Central memory CD8-positive, alpha-beta T cell (primary cell): ENCODE results near the gene NCKAP1.

ENCODE experiments used
- ATAC-seq: fragments of 150-1000 bp; cut with Tn5 transposase; replicated peaks from 2 replicates; pipeline ENCODE4 v1.10.0; 2022; ENCODE audit warnings: mild to moderate bottlenecking, moderate FRiP score, moderate number of reproducible peaks; ENCODE audit not compliant: poor library complexity, severe bottlenecking; ENCODE audit errors: extremely low read depth
- DNase-seq, 2 donors: peaks; one replicate each; pipeline ENCODE4 v3.0.0; 2021; ENCODE audit warnings: low spot score in 2 of 2
- H3K27ac Mint-ChIP-seq: one replicate; pipeline ENCODE4 v1.8.0; 2022; ENCODE audit warnings: low read depth, mild to moderate bottlenecking, moderate library complexity, mixed read lengths
- H3K27me3 Mint-ChIP-seq: one replicate; pipeline ENCODE4 v1.8.0; 2022; ENCODE audit warnings: mixed read lengths
- H3K36me3 Mint-ChIP-seq: one replicate; pipeline ENCODE4 v1.8.0; 2022; ENCODE audit warnings: mild to moderate bottlenecking, moderate library complexity, mixed read lengths; ENCODE audit not compliant: insufficient read depth
- H3K4me1 Mint-ChIP-seq: one replicate; pipeline ENCODE4 v1.8.0; 2022; ENCODE audit warnings: mixed read lengths
- H3K4me3 Mint-ChIP-seq: one replicate; pipeline ENCODE4 v1.8.0; 2022; ENCODE audit warnings: mild to moderate bottlenecking, moderate library complexity, mixed read lengths
- H3K9me3 Mint-ChIP-seq: one replicate; pipeline ENCODE4 v1.8.0; 2022; ENCODE audit warnings: mixed read lengths

Gene NCKAP1

GRCh38 chr2:183038341-183039300, at the start of gene NCKAP1:
TSS of gene NCKAP1 (minus strand) at chr2:183038457. CDS start at chr2:183038099, 358 bp downstream.
- peak within 1 kb of the TSS; percentile 54 for H3K27ac Mint-ChIP-seq
- peak; percentile 73 to 76 for DNase-seq
- H3K9me3 Mint-ChIP-seq = no peaks in the 10 kb centered on the region
- peaks cover 12% of the 10 kb centered on the region for H3K27me3 Mint-ChIP-seq
- ATAC-seq = peak; percentile 87
- H3K4me1 Mint-ChIP-seq = peaks cover 35% of the 10 kb centered on the region
- peaks cover 13% of the 10 kb centered on the region for H3K36me3 Mint-ChIP-seq
- H3K4me3 Mint-ChIP-seq = peak within 1 kb of the TSS; percentile 84

GRCh38 chr2:183081911-183082310, 43.7 kb upstream of the NCKAP1 start:
- Mint-ChIP-seq H3K36me3 (peaks cover 2% of the 10 kb centered on the region), H3K27me3 (no peaks in the 10 kb centered on the region), H3K4me3 (no peak overlapping the region), H3K27ac (no peak overlapping the region), H3K9me3 (no peaks in the 10 kb centered on the region), H3K4me1 (peaks cover 6% of the 10 kb centered on the region)
- no peak for DNase-seq
- ATAC-seq = no peak

GRCh38 chr2:183079139-183079775, 41.0 kb upstream of the NCKAP1 start:
- peak overlapping the region; percentile 94 for H3K4me3 Mint-ChIP-seq
- DNase-seq (no peak), ATAC-seq (peak; percentile 37)
- peaks cover 6% of the 10 kb centered on the region for H3K4me1 Mint-ChIP-seq
- peak overlapping the region; percentile 75 for H3K27ac Mint-ChIP-seq
- peaks cover 2% of the 10 kb centered on the region for H3K36me3 Mint-ChIP-seq
- H3K9me3 Mint-ChIP-seq = no peaks in the 10 kb centered on the region
- no peaks in the 10 kb centered on the region for H3K27me3 Mint-ChIP-seq

GRCh38 chr2:183078464-183079138, 40.3 kb upstream of the NCKAP1 start, which contains the start of gene DUSP19:
TSS of gene DUSP19 (plus strand) at chr2:183078747. CDS start at chr2:183078934, 187 bp downstream.
- Mint-ChIP-seq H3K27ac (peak within 1 kb of the TSS; percentile 75), H3K4me1 (peaks cover 6% of the 10 kb centered on the region), H3K9me3 (no peaks in the 10 kb centered on the region), H3K36me3 (peaks cover 2% of the 10 kb centered on the region), H3K4me3 (peak within 1 kb of the TSS; percentile 94), H3K27me3 (no peaks in the 10 kb centered on the region)
- DNase-seq (peak; percentile 70 to 73), ATAC-seq (peak; percentile 66)

- H3K27ac Mint-ChIP-seq = peak overlapping the region; percentile 75
- peak; percentile 37 for ATAC-seq
Measured at GRCh38 chr2:183078163-183078463, 39.9 kb upstream of the NCKAP1 start.

GRCh38 chr2:183072177-183072576, 33.9 kb upstream of the NCKAP1 start:
- no peaks in the 10 kb centered on the region for H3K4me1 Mint-ChIP-seq
- H3K4me3 Mint-ChIP-seq = no peak overlapping the region
- no peaks in the 10 kb centered on the region for H3K9me3 Mint-ChIP-seq
- DNase-seq = no peak
- peaks cover 13% of the 10 kb centered on the region for H3K27me3 Mint-ChIP-seq
- ATAC-seq = no peak
- no peak overlapping the region for H3K27ac Mint-ChIP-seq
- H3K36me3 Mint-ChIP-seq = no peaks in the 10 kb centered on the region

More at GRCh38 chr2:183078163-183078463, 39.9 kb upstream of the NCKAP1 start:
- H3K4me3 Mint-ChIP-seq = peak overlapping the region; percentile 94
- H3K36me3 Mint-ChIP-seq = peaks cover 2% of the 10 kb centered on the region
- no peak for DNase-seq
- no peaks in the 10 kb centered on the region for H3K9me3 Mint-ChIP-seq
- no peaks in the 10 kb centered on the region for H3K27me3 Mint-ChIP-seq
- H3K4me1 Mint-ChIP-seq = peaks cover 6% of the 10 kb centered on the region

GRCh38 chr2:183070942-183071844, 32.9 kb upstream of the NCKAP1 start:
- Mint-ChIP-seq H3K4me3 (no peak overlapping the region), H3K27ac (no peak overlapping the region), H3K9me3 (no peaks in the 10 kb centered on the region), H3K4me1 (no peaks in the 10 kb centered on the region), H3K27me3 (peaks cover 23% of the 10 kb centered on the region), H3K36me3 (no peaks in the 10 kb centered on the region)
- no peak for ATAC-seq
- no peak for DNase-seq

GRCh38 chr2:183069174-183069573, 30.9 kb upstream of the NCKAP1 start:
- no peaks in the 10 kb centered on the region for H3K36me3 Mint-ChIP-seq
- ATAC-seq (no peak), DNase-seq (no peak)
- peaks cover 37% of the 10 kb centered on the region for H3K27me3 Mint-ChIP-seq
- H3K9me3 Mint-ChIP-seq = no peaks in the 10 kb centered on the region
- H3K27ac Mint-ChIP-seq = no peak overlapping the region
- H3K4me1 Mint-ChIP-seq = no peaks in the 10 kb centered on the region
- no peak overlapping the region for H3K4me3 Mint-ChIP-seq

GRCh38 chr2:183068561-183068960, 30.3 kb upstream of the NCKAP1 start:
- Mint-ChIP-seq H3K4me3 (no peak overlapping the region), H3K27ac (no peak overlapping the region), H3K36me3 (no peaks in the 10 kb centered on the region), H3K9me3 (no peaks in the 10 kb centered on the region), H3K4me1 (no peaks in the 10 kb centered on the region), H3K27me3 (peaks cover 42% of the 10 kb centered on the region)
- ATAC-seq (no peak), DNase-seq (no peak)

GRCh38 chr2:183063083-183063482, 24.8 kb upstream of the NCKAP1 start:
- H3K36me3 Mint-ChIP-seq = no peaks in the 10 kb centered on the region
- no peak for DNase-seq
- peaks cover 63% of the 10 kb centered on the region for H3K27me3 Mint-ChIP-seq

GRCh38 chr2:183060571-183061231, 22.4 kb upstream of the NCKAP1 start:
- no peaks in the 10 kb centered on the region for H3K4me1 Mint-ChIP-seq
- H3K9me3 Mint-ChIP-seq = no peaks in the 10 kb centered on the region
- ATAC-seq (no peak), DNase-seq (no peak)
- H3K4me3 Mint-ChIP-seq = no peak overlapping the region
- no peaks in the 10 kb centered on the region for H3K36me3 Mint-ChIP-seq
- H3K27me3 Mint-ChIP-seq = peaks cover 51% of the 10 kb centered on the region
- H3K27ac Mint-ChIP-seq = no peak overlapping the region

More at GRCh38 chr2:183063083-183063482, 24.8 kb upstream of the NCKAP1 start:
- Mint-ChIP-seq H3K4me3 (no peak overlapping the region), H3K27ac (no peak overlapping the region), H3K9me3 (no peaks in the 10 kb centered on the region), H3K4me1 (no peaks in the 10 kb centered on the region)
- no peak for ATAC-seq
